ENCODE data around the gene P2RX5.
A peak's percentile ranks its signal among the peaks of the same experiment; 100 is the strongest.
"Not testable (repeated sequence)": the region's sequence is repeated elsewhere in the genome, so short reads cannot be mapped to it uniquely, and the experiment has no call there.

Gene P2RX5

GRCh38 chr17:3712811-3713463, 17.0 kb upstream of the P2RX5 start:
- DNase-seq (ENCODE audit: low spot score): peak; percentile 33

GRCh38 chr17:3710951-3711383, 15.0 kb upstream of the P2RX5 start:
- peak; percentile 95 for DNase-seq (ENCODE audit: low spot score)

- DNase-seq (ENCODE audit: low spot score): no peak
Observed at GRCh38 chr17:3708366-3708765, 12.4 kb upstream of the P2RX5 start.

- DNase-seq (ENCODE audit: low spot score): not testable (repeated sequence)
Observed at GRCh38 chr17:3705718-3705984, 9.7 kb upstream of the P2RX5 start.

- DNase-seq (ENCODE audit: low spot score): no peak
Observed at GRCh38 chr17:3704931-3705717, 9.2 kb upstream of the P2RX5 start.

GRCh38 chr17:3702041-3702539, 6.1 kb upstream of the P2RX5 start:
- DNase-seq (ENCODE audit: low spot score): not testable (repeated sequence)

- no peak for DNase-seq (ENCODE audit: low spot score)
Observed at GRCh38 chr17:3699951-3700350, 4.0 kb upstream of the P2RX5 start.

- no peak for DNase-seq (ENCODE audit: low spot score)
Observed at GRCh38 chr17:3698139-3698538, 2.2 kb upstream of the P2RX5 start.

- no peak for DNase-seq (ENCODE audit: low spot score)
Observed at GRCh38 chr17:3697103-3697476, 1.1 kb upstream of the P2RX5 start.

- DNase-seq (ENCODE audit: low spot score): no peak
Observed at GRCh38 chr17:3695129-3695722, 729 bp downstream of the P2RX5 start.

- DNase-seq (ENCODE audit: low spot score): peak; percentile 51
Observed at GRCh38 chr17:3693829-3694231, 2.1 kb downstream of the P2RX5 start.

GRCh38 chr17:3693141-3693540, 2.8 kb downstream of the P2RX5 start:
- no peak for DNase-seq (ENCODE audit: low spot score)

- no peak for DNase-seq (ENCODE audit: low spot score)
Observed at GRCh38 chr17:3692346-3692745, 3.6 kb downstream of the P2RX5 start.

- no peak for DNase-seq (ENCODE audit: low spot score)
Observed at GRCh38 chr17:3691617-3692067, 4.3 kb downstream of the P2RX5 start.

- no peak for DNase-seq (ENCODE audit: low spot score)
Observed at GRCh38 chr17:3690094-3690715, 5.8 kb downstream of the P2RX5 start.

GRCh38 chr17:3689262-3690093, 6.5 kb downstream of the P2RX5 start:
- no peak for DNase-seq (ENCODE audit: low spot score)

GRCh38 chr17:3688852-3689261, 7.1 kb downstream of the P2RX5 start:
- DNase-seq (ENCODE audit: low spot score): no peak

GRCh38 chr17:3688027-3688553, 7.9 kb downstream of the P2RX5 start:
- DNase-seq (ENCODE audit: low spot score): no peak

GRCh38 chr17:3685174-3685573, 10.8 kb downstream of the P2RX5 start:
- DNase-seq (ENCODE audit: low spot score): no peak

GRCh38 chr17:3683054-3683511, 12.9 kb downstream of the P2RX5 start:
- peak; percentile 68 for DNase-seq (ENCODE audit: low spot score)

GRCh38 chr17:3682033-3682432, 13.9 kb downstream of the P2RX5 start:
- no peak for DNase-seq (ENCODE audit: low spot score)
